Stimulated activated CD4-positive, alpha-beta T cell treated with anti-CD3 and anti-CD28 coated beads, Interleukin-2, amount 100 ng/mL, for 4 hours (primary cell): ENCODE measurements around the gene SH3BP4.

Experiments used
- DNase-seq: peaks from one replicate; pipeline ENCODE4 v3.0.0-alpha.2; 2020; ENCODE audit warnings: low read depth

SH3BP4 gene

GRCh38 chr2:234999740-235000425 lies 48.1 kb downstream of the SH3BP4 start:
- no peak for DNase-seq

GRCh38 chr2:235000426-235001236 lies 48.8 kb downstream of the SH3BP4 start:
- no peak for DNase-seq

GRCh38 chr2:235001237-235002133 lies 49.7 kb downstream of the SH3BP4 start:
- no peak for DNase-seq

- DNase-seq = no peak
Observed at GRCh38 chr2:235002198-235003095, 50.6 kb downstream of the SH3BP4 start.

GRCh38 chr2:235003096-235003775 lies 51.4 kb downstream of the SH3BP4 start:
- no peak for DNase-seq

- DNase-seq = no peak
Observed at GRCh38 chr2:235004329-235004903, 52.6 kb downstream of the SH3BP4 start.

GRCh38 chr2:235005023-235005422 lies 53.2 kb downstream of the SH3BP4 start:
- DNase-seq = no peak

- no peak for DNase-seq
Observed at GRCh38 chr2:235005603-235006259, 53.9 kb downstream of the SH3BP4 start.

- DNase-seq = no peak
Observed at GRCh38 chr2:235006461-235006860, 54.6 kb downstream of the SH3BP4 start.

GRCh38 chr2:235006986-235007385 lies 55.2 kb downstream of the SH3BP4 start:
- DNase-seq = no peak

GRCh38 chr2:235007664-235008457 lies 56.0 kb downstream of the SH3BP4 start:
- DNase-seq = no peak

- DNase-seq = no peak
Observed at GRCh38 chr2:235008584-235009044, 56.8 kb downstream of the SH3BP4 start.

GRCh38 chr2:235009081-235009480 lies 57.3 kb downstream of the SH3BP4 start:
- DNase-seq = no peak

- DNase-seq = no peak
Observed at GRCh38 chr2:235010117-235010714, 58.4 kb downstream of the SH3BP4 start.

GRCh38 chr2:235011607-235011928 lies 59.8 kb downstream of the SH3BP4 start:
- DNase-seq = no peak

GRCh38 chr2:235011929-235012631 lies 60.3 kb downstream of the SH3BP4 start:
- no peak for DNase-seq

- DNase-seq = no peak
Observed at GRCh38 chr2:235017441-235017840, 65.6 kb downstream of the SH3BP4 start.

GRCh38 chr2:235018838-235019237 lies 67.0 kb downstream of the SH3BP4 start:
- no peak for DNase-seq
